SK-N-SH (cell line): Measurements from ENCODE around the gene CNTNAP2.

Source experiments
- CHD2 ChIP-seq: fragments of 150-350 bp; IDR thresholded peaks from 2 replicates; pipeline ENCODE4 v1.6.1; 2018; ENCODE audit warnings: low read length; ENCODE audit not compliant: partially characterized antibody
- EZH2phosphoT487 ChIP-seq: fragments of 200-600 bp; sonication (generic); IDR thresholded peaks from 2 replicates; pipeline ENCODE4 v1.6.1; 2017; ENCODE audit warnings: low read depth, mixed run types, mild to moderate bottlenecking, antibody characterized with exemption, moderate library complexity, borderline replicate concordance
- FOXM1 ChIP-seq: IDR thresholded peaks from 2 replicates; pipeline ENCODE4 v1.4.0; 2012; ENCODE audit warnings: low read depth, mild to moderate bottlenecking
- MEF2A ChIP-seq: IDR thresholded peaks from 2 replicates; pipeline ENCODE4 v1.4.0; 2012; ENCODE audit warnings: low read depth, borderline replicate concordance
- MXI1 ChIP-seq: IDR thresholded peaks from 2 replicates; pipeline ENCODE4 v1.6.1; 2012; ENCODE audit warnings: mild to moderate bottlenecking, low read depth, low read length, improper control_type of control experiment
- NFIC ChIP-seq: IDR thresholded peaks from 2 replicates; pipeline ENCODE4 v1.4.0; 2012; ENCODE audit warnings: borderline replicate concordance
- POLR2AphosphoS5 ChIP-seq: IDR thresholded peaks from 2 replicates; pipeline ENCODE4 v1.6.1; 2012; ENCODE audit warnings: low read depth, low read length
- RAD21 ChIP-seq: IDR thresholded peaks from 2 replicates; pipeline ENCODE4 v1.6.1; 2012; ENCODE audit warnings: mild to moderate bottlenecking, low read length
- SMC3 ChIP-seq: IDR thresholded peaks from 2 replicates; pipeline ENCODE4 v1.6.1; 2012; ENCODE audit warnings: low read depth, low read length, improper control_type of control experiment
- YY1 ChIP-seq: IDR thresholded peaks from 2 replicates; pipeline ENCODE4 v1.4.0; 2012; ENCODE audit warnings: low read depth, mild to moderate bottlenecking
- TF ChIP-seq, protein P1 (sequence below): fragments of 200-600 bp; sonication (generic); IDR thresholded peaks from 2 replicates; pipeline ENCODE4 v1.6.1; 2017; ENCODE audit warnings: antibody characterized with exemption, mild to moderate bottlenecking, moderate library complexity
- TF ChIP-seq, protein P2 (sequence below): IDR thresholded peaks from 2 replicates; pipeline ENCODE4; 2012
- TF ChIP-seq, protein P3 (sequence below): IDR thresholded peaks from 2 replicates; pipeline ENCODE4 v1.6.1; 2012; ENCODE audit warnings: mild to moderate bottlenecking, low read depth, low read length, moderate library complexity
- TF ChIP-seq, protein P4 (sequence below): IDR thresholded peaks from 2 replicates; pipeline ENCODE4 v1.4.0; 2012; ENCODE audit warnings: low read depth

DNA sequence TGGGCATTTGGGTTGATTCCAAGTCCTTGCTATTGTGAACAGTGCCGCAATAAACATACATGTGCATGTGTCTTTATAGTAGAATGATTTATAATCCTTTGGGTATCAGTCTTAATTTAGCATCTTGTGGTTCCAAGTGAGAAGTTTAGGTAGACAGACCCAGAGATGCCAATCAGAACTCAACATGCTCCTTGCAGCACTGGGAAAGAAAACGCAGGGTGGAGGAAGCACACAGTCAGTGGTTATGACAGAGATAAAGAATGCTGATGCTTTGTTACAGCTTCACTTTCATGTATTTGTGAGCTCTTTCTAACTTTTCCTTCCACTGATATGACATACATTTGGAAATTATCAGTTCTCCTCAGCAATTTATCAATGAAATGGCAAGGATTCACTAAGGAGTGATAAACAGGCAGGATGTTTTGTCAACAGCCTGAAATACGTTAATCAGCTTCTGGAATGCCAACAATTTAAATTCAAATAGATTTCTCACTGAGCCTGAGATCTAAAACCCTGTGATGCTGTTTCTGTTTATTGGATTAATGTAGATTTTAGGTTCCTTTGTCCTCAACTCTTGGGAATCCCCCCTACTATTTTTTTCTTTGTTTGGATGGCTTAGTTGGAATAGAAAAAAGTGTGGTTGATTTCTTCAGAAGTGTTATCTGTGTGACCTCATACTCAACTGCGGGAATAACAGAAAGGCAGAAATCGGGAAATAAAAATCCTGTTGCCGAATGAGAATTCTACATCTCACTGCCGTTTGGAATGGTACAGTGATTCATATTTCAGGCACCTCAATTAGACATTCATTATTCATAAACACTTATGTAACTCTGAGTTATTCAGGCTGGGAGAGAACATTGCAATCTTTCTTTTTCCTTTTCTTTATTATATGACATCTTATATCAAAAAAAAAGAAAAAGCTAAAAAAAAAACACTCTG, 675.0 kb downstream of the CNTNAP2 start:
- TF ChIP-seq, protein P1, sequence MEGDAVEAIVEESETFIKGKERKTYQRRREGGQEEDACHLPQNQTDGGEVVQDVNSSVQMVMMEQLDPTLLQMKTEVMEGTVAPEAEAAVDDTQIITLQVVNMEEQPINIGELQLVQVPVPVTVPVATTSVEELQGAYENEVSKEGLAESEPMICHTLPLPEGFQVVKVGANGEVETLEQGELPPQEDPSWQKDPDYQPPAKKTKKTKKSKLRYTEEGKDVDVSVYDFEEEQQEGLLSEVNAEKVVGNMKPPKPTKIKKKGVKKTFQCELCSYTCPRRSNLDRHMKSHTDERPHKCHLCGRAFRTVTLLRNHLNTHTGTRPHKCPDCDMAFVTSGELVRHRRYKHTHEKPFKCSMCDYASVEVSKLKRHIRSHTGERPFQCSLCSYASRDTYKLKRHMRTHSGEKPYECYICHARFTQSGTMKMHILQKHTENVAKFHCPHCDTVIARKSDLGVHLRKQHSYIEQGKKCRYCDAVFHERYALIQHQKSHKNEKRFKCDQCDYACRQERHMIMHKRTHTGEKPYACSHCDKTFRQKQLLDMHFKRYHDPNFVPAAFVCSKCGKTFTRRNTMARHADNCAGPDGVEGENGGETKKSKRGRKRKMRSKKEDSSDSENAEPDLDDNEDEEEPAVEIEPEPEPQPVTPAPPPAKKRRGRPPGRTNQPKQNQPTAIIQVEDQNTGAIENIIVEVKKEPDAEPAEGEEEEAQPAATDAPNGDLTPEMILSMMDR = no peak
- no peak for TF ChIP-seq MEF2A
- TF ChIP-seq RAD21 = no peak
- TF ChIP-seq, protein P2, sequence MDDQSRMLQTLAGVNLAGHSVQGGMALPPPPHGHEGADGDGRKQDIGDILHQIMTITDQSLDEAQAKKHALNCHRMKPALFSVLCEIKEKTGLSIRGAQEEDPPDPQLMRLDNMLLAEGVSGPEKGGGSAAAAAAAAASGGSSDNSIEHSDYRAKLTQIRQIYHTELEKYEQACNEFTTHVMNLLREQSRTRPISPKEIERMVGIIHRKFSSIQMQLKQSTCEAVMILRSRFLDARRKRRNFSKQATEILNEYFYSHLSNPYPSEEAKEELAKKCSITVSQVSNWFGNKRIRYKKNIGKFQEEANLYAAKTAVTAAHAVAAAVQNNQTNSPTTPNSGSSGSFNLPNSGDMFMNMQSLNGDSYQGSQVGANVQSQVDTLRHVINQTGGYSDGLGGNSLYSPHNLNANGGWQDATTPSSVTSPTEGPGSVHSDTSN = no peak
- TF ChIP-seq EZH2phosphoT487 = no peak
- TF ChIP-seq, protein P3, sequence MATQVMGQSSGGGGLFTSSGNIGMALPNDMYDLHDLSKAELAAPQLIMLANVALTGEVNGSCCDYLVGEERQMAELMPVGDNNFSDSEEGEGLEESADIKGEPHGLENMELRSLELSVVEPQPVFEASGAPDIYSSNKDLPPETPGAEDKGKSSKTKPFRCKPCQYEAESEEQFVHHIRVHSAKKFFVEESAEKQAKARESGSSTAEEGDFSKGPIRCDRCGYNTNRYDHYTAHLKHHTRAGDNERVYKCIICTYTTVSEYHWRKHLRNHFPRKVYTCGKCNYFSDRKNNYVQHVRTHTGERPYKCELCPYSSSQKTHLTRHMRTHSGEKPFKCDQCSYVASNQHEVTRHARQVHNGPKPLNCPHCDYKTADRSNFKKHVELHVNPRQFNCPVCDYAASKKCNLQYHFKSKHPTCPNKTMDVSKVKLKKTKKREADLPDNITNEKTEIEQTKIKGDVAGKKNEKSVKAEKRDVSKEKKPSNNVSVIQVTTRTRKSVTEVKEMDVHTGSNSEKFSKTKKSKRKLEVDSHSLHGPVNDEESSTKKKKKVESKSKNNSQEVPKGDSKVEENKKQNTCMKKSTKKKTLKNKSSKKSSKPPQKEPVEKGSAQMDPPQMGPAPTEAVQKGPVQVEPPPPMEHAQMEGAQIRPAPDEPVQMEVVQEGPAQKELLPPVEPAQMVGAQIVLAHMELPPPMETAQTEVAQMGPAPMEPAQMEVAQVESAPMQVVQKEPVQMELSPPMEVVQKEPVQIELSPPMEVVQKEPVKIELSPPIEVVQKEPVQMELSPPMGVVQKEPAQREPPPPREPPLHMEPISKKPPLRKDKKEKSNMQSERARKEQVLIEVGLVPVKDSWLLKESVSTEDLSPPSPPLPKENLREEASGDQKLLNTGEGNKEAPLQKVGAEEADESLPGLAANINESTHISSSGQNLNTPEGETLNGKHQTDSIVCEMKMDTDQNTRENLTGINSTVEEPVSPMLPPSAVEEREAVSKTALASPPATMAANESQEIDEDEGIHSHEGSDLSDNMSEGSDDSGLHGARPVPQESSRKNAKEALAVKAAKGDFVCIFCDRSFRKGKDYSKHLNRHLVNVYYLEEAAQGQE = no peak
- no peak for TF ChIP-seq NFIC
- TF ChIP-seq, protein P4, sequence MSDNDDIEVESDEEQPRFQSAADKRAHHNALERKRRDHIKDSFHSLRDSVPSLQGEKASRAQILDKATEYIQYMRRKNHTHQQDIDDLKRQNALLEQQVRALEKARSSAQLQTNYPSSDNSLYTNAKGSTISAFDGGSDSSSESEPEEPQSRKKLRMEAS = no peak
- no peak for TF ChIP-seq POLR2AphosphoS5
- no peak for TF ChIP-seq YY1
- no peak for TF ChIP-seq SMC3
- TF ChIP-seq FOXM1 = no peak
- no peak for TF ChIP-seq MXI1
- no peak for TF ChIP-seq CHD2
